Iris pigment epithelial cell (primary cell): ENCODE results near the gene AP2M1.

Source experiments
- DNase-seq: peaks from one replicate; pipeline ENCODE4 v3.0.0-alpha.2; 2011; ENCODE audit warnings: low read depth

The AP2M1 gene

GRCh38 chr3:184180165-184180564, 5.5 kb downstream of the AP2M1 start:
- DNase-seq: peak; percentile 89

- DNase-seq: no peak
These were observed 6.9 kb downstream of the AP2M1 start for GRCh38 chr3:184181596-184181995.

DNA sequence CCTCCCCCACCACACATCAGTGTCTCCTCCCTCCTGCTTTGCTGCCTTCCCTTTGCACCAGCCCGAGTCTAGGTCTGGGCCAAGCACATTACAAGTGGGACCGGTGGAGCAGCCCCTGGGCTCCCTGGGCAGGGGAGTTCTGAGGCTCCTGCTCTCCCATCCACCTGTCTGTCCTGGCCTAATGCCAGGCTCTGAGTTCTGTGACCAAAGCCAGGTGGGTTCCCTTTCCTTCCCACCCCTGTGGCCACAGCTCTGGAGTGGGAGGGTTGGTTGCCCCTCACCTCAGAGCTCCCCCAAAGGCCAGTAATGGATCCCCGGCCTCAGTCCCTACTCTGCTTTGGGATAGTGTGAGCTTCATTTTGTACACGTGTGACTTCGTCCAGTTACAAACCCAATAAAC, 9.0 kb downstream of the AP2M1 start:
- no peak for DNase-seq

- DNase-seq: no peak
These were observed 10.0 kb downstream of the AP2M1 start for GRCh38 chr3:184184546-184185230.

GRCh38 chr3:184185461-184186183, 11.0 kb downstream of the AP2M1 start:
- peak; percentile 99 for DNase-seq

DNA sequence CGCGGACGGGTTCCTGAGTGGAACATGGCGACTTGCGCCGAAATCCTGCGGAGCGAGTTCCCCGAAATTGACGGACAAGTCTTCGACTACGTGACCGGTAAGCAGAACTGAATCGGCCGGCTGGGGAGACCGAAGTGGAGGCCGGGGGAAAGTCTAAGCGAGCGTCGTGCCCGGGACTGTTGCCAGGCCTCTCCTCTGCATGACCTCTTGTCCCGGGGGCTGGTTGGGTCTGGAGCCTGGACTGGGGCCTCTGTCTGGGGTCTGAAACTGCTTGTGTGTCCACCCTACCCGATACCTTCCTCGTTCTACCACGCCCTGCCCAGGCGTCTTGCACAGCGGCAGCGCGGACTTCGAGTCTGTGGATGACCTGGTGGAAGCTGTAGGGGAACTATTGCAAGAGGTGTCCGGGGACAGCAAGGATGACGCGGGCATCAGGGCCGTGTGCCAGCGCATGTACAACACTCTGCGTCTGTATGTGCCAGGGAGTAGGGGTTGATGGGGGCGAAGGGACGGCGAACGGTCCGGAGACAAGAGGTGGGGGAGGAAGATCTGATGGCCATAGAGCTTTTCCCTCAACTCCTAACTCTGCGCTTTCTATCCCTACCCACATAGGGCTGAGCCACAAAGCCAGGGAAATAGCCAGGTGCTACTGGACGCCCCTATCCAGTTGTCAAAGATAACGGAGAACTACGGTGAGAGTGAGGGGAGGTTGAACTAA, 11.7 kb downstream of the AP2M1 start, which contains the start of gene ABCF3:
Gene ABCF3, plus strand, starts transcription at position 16 of the 718 bp plus-strand sequence. Its CDS starts 9 bp downstream, at position 25.
- peak; percentile 52 for DNase-seq

- DNase-seq: peak; percentile 23
These were observed 12.2 kb downstream of the AP2M1 start for GRCh38 chr3:184186902-184187207.

DNA sequence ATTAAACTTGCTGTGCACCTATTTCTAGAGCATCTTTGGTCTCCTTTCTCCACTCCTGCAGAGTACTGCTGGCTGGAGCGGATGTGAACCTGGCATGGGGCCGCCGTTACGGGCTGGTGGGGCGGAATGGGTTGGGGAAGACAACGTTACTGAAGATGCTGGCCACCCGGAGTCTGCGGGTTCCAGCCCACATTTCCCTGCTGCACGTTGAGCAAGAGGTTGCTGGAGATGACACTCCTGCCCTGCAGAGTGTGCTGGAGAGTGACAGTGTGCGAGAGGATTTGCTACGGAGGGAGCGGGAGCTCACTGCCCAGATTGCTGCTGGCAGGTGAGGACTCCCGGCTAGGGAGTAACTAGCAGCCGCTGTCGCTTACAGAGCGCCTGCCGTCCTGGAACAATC, 13.4 kb downstream of the AP2M1 start:
- DNase-seq: no peak

GRCh38 chr3:184189421-184189820, 14.8 kb downstream of the AP2M1 start:
- DNase-seq: no peak

GRCh38 chr3:184192889-184193288, 18.2 kb downstream of the AP2M1 start:
- DNase-seq: no peak

DNA sequence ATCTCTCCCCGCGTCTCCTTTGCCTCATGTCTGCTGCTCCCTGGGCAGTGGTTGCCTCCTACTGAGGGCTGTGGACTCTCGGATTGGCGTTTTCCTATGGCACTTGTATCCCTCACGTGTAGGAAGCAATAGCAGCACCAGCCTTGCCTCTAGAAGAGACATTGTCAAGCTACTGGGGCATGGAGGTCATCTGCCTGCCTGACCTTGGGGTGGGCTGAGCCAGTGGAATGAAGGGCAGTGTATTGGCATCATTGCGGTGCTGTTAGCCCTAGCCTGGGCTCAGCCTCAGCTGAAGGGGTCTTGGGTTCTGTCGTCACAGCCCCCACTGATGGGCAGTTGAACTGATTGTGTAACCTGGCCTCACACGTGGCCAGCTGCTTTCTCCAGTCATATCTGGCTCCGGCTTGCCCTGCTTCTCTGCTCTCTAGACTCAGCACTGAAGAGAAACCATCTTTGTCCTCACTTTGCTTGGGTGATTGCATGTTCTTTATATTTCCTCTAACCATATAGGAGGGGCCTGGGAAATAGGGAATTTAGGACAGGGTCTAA, 19.4 kb downstream of the AP2M1 start:
- DNase-seq: no peak

DNA sequence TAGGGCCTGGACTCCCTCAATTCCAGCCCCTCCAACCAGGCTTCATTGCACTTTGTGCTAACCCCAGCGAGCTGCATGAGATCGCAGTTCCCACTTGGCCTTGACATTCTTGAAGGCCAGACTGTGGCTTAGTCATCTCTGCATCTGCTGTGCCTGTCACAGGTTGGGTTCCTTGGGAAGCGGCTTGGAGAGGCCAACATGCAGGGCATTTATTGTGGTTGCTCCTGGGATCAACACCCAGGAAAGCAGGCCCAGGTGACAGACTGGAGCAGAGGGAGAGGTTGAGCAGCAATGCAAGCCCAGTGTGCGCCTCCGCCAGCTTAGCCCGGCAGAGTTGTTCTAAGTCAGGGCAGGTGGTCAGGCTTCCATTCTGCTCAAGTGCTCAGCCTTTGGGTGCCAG, 21.9 kb downstream of the AP2M1 start:
- DNase-seq: peak; percentile 28

DNA sequence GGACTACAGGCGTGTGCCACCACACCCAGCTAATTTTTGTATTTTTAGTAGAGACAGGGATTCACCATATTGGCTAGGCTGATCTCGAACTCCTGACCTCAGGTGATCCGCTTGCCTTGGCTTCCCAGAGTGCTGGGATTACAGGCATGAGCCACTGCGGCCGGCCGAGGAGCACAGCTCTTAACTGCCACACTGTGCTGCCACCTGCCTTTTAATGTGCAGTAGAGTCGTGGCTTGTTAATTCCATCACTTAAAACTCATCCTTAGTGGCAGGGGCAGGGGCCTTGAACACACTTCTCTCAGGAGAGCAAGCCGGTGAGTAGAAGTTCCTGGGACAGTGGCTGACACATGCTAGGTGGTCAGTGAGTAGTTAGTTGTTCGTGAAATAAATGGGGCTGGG, 23.9 kb downstream of the AP2M1 start:
- no peak for DNase-seq

- DNase-seq: no peak
These were observed 26.2 kb downstream of the AP2M1 start for GRCh38 chr3:184200825-184201224.

DNA sequence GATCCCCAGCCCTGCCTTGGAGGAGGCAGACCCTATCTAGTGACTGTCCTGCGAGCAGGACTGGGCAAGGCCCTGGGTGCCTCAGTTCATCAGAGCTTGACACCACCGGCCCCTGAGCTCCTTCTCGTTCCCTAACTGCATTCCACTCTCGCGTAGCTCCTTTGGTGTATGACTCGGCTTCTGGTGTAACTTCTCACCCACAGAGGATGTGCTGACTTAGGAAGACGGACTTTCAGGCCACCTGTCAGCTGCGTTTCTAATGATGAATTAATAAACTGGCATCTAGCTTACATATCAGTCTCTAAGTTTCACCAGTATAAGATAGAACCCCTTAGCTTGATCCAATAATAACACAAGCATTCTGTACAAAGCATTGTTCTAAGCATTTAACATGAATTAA, 28.9 kb downstream of the AP2M1 start:
- no peak for DNase-seq

DNA sequence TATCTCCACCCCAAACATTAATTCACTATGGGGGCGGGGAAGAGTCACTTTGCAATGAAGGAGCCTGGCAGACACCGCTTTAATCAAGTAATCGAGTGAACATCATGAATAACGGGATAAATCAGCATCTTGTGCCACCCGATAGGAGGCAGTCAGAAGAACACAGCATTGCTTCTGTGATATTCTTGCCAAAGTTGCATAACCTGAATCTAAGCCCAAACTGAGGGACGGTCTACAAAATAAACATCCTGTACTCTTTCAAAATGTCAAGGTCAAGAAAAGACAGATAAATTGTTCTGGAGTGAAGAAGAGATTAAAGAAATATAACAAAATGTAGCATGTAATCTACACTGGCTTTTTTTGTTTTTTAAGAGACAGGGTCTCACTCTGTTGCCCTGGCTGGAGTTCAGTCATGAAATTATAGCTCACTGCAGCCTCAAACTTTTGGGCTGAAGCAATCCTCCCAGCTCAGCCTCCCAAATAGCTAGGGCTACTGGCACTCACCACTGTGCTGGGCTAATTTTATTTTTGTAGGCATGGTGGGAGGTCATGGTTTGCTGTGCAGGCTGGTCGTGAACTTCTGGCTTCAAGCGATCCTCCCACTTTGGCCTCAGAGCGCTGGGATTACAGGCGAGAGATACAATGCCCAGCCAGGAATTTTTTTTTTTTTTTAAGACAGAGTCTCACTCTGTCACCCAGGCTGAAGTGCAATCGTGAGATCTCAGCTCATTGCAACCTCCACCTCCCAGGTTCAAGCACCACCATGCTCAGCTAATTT, 34.7 kb downstream of the AP2M1 start:
- peak; percentile 36 for DNase-seq

- DNase-seq: no peak
These were observed 36.6 kb downstream of the AP2M1 start for GRCh38 chr3:184211297-184211696.

GRCh38 chr3:184211718-184212117, 37.1 kb downstream of the AP2M1 start:
- DNase-seq: no peak

DNA sequence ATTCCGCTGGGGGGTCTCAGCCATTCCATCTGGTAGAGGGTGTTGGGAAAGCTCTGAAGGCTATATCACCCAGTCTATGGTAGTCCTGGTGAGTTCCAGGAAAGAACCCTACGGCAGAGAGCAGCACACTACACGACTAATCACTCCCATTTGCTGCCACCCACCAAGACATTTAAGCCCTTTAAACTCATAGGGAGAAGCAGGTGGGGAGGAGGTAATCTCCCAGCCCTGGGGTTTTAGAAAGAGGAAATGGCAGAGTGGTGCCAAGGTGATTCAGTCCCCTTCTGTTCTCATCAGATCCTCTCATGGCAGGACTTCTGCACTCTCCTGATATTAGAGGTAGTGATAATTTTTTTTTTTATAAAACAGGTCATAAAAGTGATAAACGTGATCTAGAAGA, 44.2 kb downstream of the AP2M1 start:
- no peak for DNase-seq

DNA sequence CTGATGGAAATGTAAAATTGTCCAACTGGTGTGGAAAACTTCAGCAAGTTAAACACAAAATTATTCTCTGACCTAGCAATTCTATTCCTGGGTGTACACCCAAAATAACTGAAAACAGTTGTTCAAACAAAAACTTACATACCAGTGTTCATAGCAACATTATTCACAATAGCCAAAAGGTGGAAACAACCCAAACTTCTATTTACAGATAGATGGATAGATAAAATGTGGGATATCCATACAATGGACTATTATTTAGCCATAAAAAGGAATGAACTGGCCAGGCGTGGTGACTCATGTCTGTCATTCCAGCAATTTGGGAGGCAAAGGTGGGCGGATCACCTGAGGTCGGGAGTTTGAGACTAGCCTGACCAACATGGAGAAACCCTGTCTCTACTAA, 47.9 kb downstream of the AP2M1 start:
- no peak for DNase-seq

GRCh38 chr3:184223946-184224345, 49.3 kb downstream of the AP2M1 start:
- no peak for DNase-seq

DNA sequence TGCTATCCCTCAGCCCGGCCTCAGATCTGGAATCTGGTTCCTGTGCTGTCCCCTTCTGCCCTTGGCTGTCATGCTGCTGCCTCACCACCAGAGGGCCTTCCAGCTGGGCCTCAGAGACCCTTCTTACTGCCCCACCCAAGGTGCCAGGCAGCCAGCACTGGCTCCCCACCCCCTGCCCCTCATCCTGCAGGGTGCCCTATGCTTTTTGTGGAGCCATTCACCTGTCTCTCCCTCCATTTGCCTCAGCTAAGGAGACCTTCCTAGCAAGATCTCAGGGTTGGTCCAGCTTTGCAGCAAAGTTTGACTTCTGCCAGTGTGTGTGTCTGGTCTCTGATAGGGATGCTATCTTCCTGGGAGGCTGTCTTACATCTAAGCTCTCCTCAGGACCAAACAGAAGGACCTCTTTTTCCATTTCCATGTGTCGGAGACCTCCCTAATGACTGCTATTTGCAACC, 52.9 kb downstream of the AP2M1 start:
- DNase-seq: no peak
